Skin of body (tissue), 2 donors: ENCODE measurements around the gene TTC9. TPM values are rescaled to one million over a fixed set of nuclear protein-coding genes. Genes with fewer than 3 reads are reported as not detected.
"Not testable (repeated sequence)": the region's sequence is repeated elsewhere in the genome, so short reads cannot be mapped to it uniquely, and the experiment has no call there.

Source experiments
- DNase-seq: peaks from one replicate; lab custom pipeline; 2025; lab: John Stamatoyannopoulos, UW
- total RNA-seq: library from RNA; depleted of rRNA; stranded (reverse); fragments of >200 nt; gene quantifications from one replicate; pipeline ENCODE4 v1.2.3, GENCODE V29; 2014

TTC9 gene
- total RNA-seq, 1 donor from 2014 or later = 2.3 TPM

- DNase-seq = no peak
These were observed 35.6 kb downstream of the TTC9 start for GRCh38 chr14:70677341-70677740.

- DNase-seq = no peak
These were observed 39.0 kb downstream of the TTC9 start for GRCh38 chr14:70680748-70681147.

- DNase-seq = no peak
These were observed 42.3 kb downstream of the TTC9 start for GRCh38 chr14:70683983-70684382.

- DNase-seq = no peak
These were observed 43.9 kb downstream of the TTC9 start for GRCh38 chr14:70685474-70686197.

GRCh38 chr14:70692210-70692609, 50.5 kb downstream of the TTC9 start:
- no peak for DNase-seq

- DNase-seq = no peak
These were observed 54.3 kb downstream of the TTC9 start for GRCh38 chr14:70696026-70696425.

GRCh38 chr14:70697701-70698100, 56.0 kb downstream of the TTC9 start:
- DNase-seq = no peak

- DNase-seq = no peak
These were observed 56.6 kb downstream of the TTC9 start for GRCh38 chr14:70698288-70698687.

GRCh38 chr14:70699646-70700045, 57.9 kb downstream of the TTC9 start:
- DNase-seq = no peak

GRCh38 chr14:70700955-70701585, 59.4 kb downstream of the TTC9 start:
- no peak for DNase-seq

- DNase-seq = no peak
These were observed 59.9 kb downstream of the TTC9 start for GRCh38 chr14:70701610-70702009.

GRCh38 chr14:70702161-70702560, 60.4 kb downstream of the TTC9 start:
- no peak for DNase-seq

- not testable (repeated sequence) for DNase-seq
These were observed 62.0 kb downstream of the TTC9 start for GRCh38 chr14:70703621-70704168.

GRCh38 chr14:70704960-70705359, 63.2 kb downstream of the TTC9 start:
- no peak for DNase-seq

GRCh38 chr14:70706177-70706576, 64.5 kb downstream of the TTC9 start:
- DNase-seq = no peak

GRCh38 chr14:70707138-70708038, 65.7 kb downstream of the TTC9 start:
- no peak for DNase-seq

GRCh38 chr14:70708717-70709570, 67.2 kb downstream of the TTC9 start:
- DNase-seq = no peak

GRCh38 chr14:70709726-70710382, 68.1 kb downstream of the TTC9 start:
- DNase-seq = no peak

- no peak for DNase-seq
These were observed 69.7 kb downstream of the TTC9 start for GRCh38 chr14:70711451-70711850.

- DNase-seq = no peak
These were observed 71.4 kb downstream of the TTC9 start for GRCh38 chr14:70713096-70713495.
